Gastrocnemius medialis (tissue), 4 donors: ENCODE measurements around the gene EEPD1. TPM values are rescaled to one million over a fixed set of nuclear protein-coding genes. Genes with fewer than 3 reads are reported as not detected.

Experiments
- ATAC-seq, 2 donors: fragments of 150-250 bp; one replicate each; pipeline ENCODE4 v1.9.1; 2016
- DNase-seq, 2 donors: peaks; one replicate each; pipeline ENCODE4 v3.0.0-alpha.2; 2019
- H3K27ac ChIP-seq, 4 donors: fragments of 200-600 bp; sonication (generic); 1 replicate in 1 of 4; 2 replicates in 3 of 4; pipeline ENCODE4 v1.5.1; 2016 to 2018; ENCODE audit warnings: mild to moderate bottlenecking in 2 of 4, moderate library complexity in 1 of 4
- H3K27me3 ChIP-seq, 3 donors: fragments of 200-600 bp; sonication (generic) in 2 of 3; 1 replicate in 1 of 3; 2 replicates in 2 of 3; pipeline versions ENCODE4 v1.5.1 to v1.6.0; 2016 to 2019; ENCODE audit warnings: mild to moderate bottlenecking in 1 of 3, moderate library complexity in 1 of 3
- H3K36me3 ChIP-seq, 2 donors: fragments of 200-600 bp; sonication (generic) in 1 of 2; one replicate each; pipeline ENCODE4 v1.5.1; 2017 to 2018
- H3K4me1 ChIP-seq, 2 donors: fragments of 200-600 bp; sonication (generic) in 1 of 2; one replicate each; pipeline ENCODE4 v1.5.1; 2016 to 2017; ENCODE audit warnings: mild to moderate bottlenecking in 2 of 2
- H3K4me3 ChIP-seq, 4 donors: fragments of 200-600 bp; sonication (generic) in 3 of 4; 1 replicate in 1 of 4; 2 replicates in 3 of 4; pipeline ENCODE4 v1.5.1; 2016 to 2019; ENCODE audit warnings: mild to moderate bottlenecking in 2 of 4
- H3K9me3 ChIP-seq, 3 donors: fragments of 200-600 bp; sonication (generic) in 2 of 3; 1 replicate in 1 of 3; 2 replicates in 2 of 3; pipeline ENCODE4 v1.5.1; 2016 to 2019
- CTCF ChIP-seq, 5 experiments: fragments of 450-650 bp in 3 of 5; fragments of 200-600 bp in 2 of 5; sonication (generic) in 2 of 5; IDR thresholded peaks in 4 of 5; conservative IDR thresholded peaks in 1 of 5; 1 replicate in 4 of 5; 2 replicates in 1 of 5; pipeline ENCODE4 v1.5.1; 2016 to 2019; ENCODE audit warnings: antibody characterized with exemption in 5 of 5, mild to moderate bottlenecking in 3 of 5, moderate library complexity in 3 of 5
- POLR2A ChIP-seq, 2 donors: fragments of 450-650 bp; IDR thresholded peaks; one replicate each; pipeline ENCODE4 v1.6.1; 2017; ENCODE audit warnings: antibody characterized with exemption in 2 of 2, mild to moderate bottlenecking in 2 of 2, moderate library complexity in 2 of 2
- in situ Hi-C, 4 donors: fragments of 200-750 bp; cut with MboI; loops; one replicate each; pipeline versions ENCODE4 v1.15.0 to v1.8.0; 2017; ENCODE audit warnings: low sequenced_read_pairs in 4 of 4
- intact Hi-C: fragments of 100-400 bp; cut with DNase I; formaldehyde crosslinking; loops from one replicate; pipeline ENCODE4 v1.15.1; 2023; ENCODE audit warnings: low total_unique reads
- total RNA-seq, 4 donors: library from RNA; depleted of rRNA; stranded (reverse); fragments of >200 nt; gene quantifications; one replicate each; pipeline versions ENCODE4 v1.1.0 to v1.2.3, GENCODE V29; 2016

Gene EEPD1
- total RNA-seq, 4 donors from 2014 or later, result 41.0 to 68.5 (median 61.3) TPM

GRCh38 chr7:36202398-36202797 is 49.3 kb downstream of the EEPD1 start:
- intact Hi-C loops, result no loop called here
- no peaks in the 10 kb centered on the region for H3K36me3 ChIP-seq
- no peaks in the 10 kb centered on the region for H3K9me3 ChIP-seq
- no peaks in the 10 kb centered on the region for H3K27me3 ChIP-seq
- ATAC-seq, result no peak
- in situ Hi-C loops, result loop anchor here in 1 of 4 donors (10.0 kb wide), 1 partner anchor 82 kb away; no protein-coding TSS in a partner anchor
- H3K4me3 ChIP-seq, result no peak overlapping the region
- no peak for TF ChIP-seq CTCF (IDR thresholded peaks at IDR 0.05 in 4 of 5, conservative IDR thresholded peaks at IDR 0.05 in 1 of 5)
- no peak for TF ChIP-seq POLR2A (IDR thresholded peaks at IDR 0.05)
- peak overlapping the region in 3 of 4 donors; percentile 9 to 90 (median 76) for H3K27ac ChIP-seq
- no peak for DNase-seq
- H3K4me1 ChIP-seq, result peaks cover 64 to 73% of the 10 kb centered on the region in 2 donors

- intact Hi-C loops, result no loop called here
These were observed 50.2 kb downstream of the EEPD1 start for GRCh38 chr7:36203071-36203790.

GRCh38 chr7:36204044-36204663 is 51.1 kb downstream of the EEPD1 start:
- in situ Hi-C loops (loop anchor here in 1 of 4 donors (10.0 kb wide), 1 partner anchor 81 kb away; no protein-coding TSS in a partner anchor), intact Hi-C loops (no loop called here)
- TF ChIP-seq CTCF (IDR thresholded peaks at IDR 0.05 in 4 of 5, conservative IDR thresholded peaks at IDR 0.05 in 1 of 5) (no peak), POLR2A (IDR thresholded peaks at IDR 0.05) (no peak)
- DNase-seq (no peak), ATAC-seq (no peak)
- no peaks in the 10 kb centered on the region for H3K9me3 ChIP-seq
- H3K36me3 ChIP-seq, result no peaks in the 10 kb centered on the region
- peak overlapping the region; percentile 41 to 90 (median 62) for H3K27ac ChIP-seq
- no peak overlapping the region for H3K4me3 ChIP-seq
- H3K27me3 ChIP-seq, result no peaks in the 10 kb centered on the region
- peaks cover 70 to 82% of the 10 kb centered on the region in 2 donors for H3K4me1 ChIP-seq

More at GRCh38 chr7:36203071-36203790, 50.2 kb downstream of the EEPD1 start:
- in situ Hi-C loops, result loop anchor here in 1 of 4 donors (10.0 kb wide), 1 partner anchor 82 kb away; no protein-coding TSS in a partner anchor
- Histone ChIP-seq H3K4me1 (peaks cover 69 to 82% of the 10 kb centered on the region in 2 donors), H3K27me3 (no peaks in the 10 kb centered on the region), H3K27ac (peak overlapping the region in 2 of 4 donors; percentile 76 to 90), H3K36me3 (no peaks in the 10 kb centered on the region), H3K9me3 (no peaks in the 10 kb centered on the region), H3K4me3 (no peak overlapping the region)
- ATAC-seq (no peak), DNase-seq (no peak)
- TF ChIP-seq CTCF (IDR thresholded peaks at IDR 0.05 in 4 of 5, conservative IDR thresholded peaks at IDR 0.05 in 1 of 5) (no peak), POLR2A (IDR thresholded peaks at IDR 0.05) (no peak)

- no peaks in the 10 kb centered on the region for H3K36me3 ChIP-seq
- peak overlapping the region; percentile 49 to 90 (median 83) for H3K27ac ChIP-seq
- H3K4me1 ChIP-seq, result peaks cover 74 to 83% of the 10 kb centered on the region in 2 donors
- ATAC-seq (no peak), DNase-seq (no peak)
- in situ Hi-C loops, result loop anchor here in 1 of 4 donors (10.0 kb wide), 1 partner anchor 80 kb away; no protein-coding TSS in a partner anchor
- H3K27me3 ChIP-seq, result no peaks in the 10 kb centered on the region
- no peak overlapping the region for H3K4me3 ChIP-seq
- intact Hi-C loops, result no loop called here
- no peak for TF ChIP-seq POLR2A (IDR thresholded peaks at IDR 0.05)
- no peak for TF ChIP-seq CTCF (IDR thresholded peaks at IDR 0.05 in 4 of 5, conservative IDR thresholded peaks at IDR 0.05 in 1 of 5)
- no peaks in the 10 kb centered on the region for H3K9me3 ChIP-seq
These were observed 52.0 kb downstream of the EEPD1 start for GRCh38 chr7:36204929-36205635.
